SJSA1 (cell line): Measurements from ENCODE around the gene ACRBP. TPM values are rescaled to one million over a fixed set of nuclear protein-coding genes. Genes with fewer than 3 reads are reported as not detected.

Experiments used
- DNase-seq, 2 experiments: peaks; one replicate each; pipeline ENCODE4 v3.0.0-alpha.2; 2015 to 2020; ENCODE audit warnings: low spot score in 2 of 2, low read depth in 1 of 2
- H3K27ac ChIP-seq: fragments of 250-450 bp; sonication (Bioruptor Pico); 2 replicates; pipeline ENCODE4 v1.5.1; 2020; ENCODE audit warnings: mild to moderate bottlenecking, moderate library complexity
- H3K27me3 ChIP-seq: fragments of 250-450 bp; sonication (Bioruptor Pico); replicated peaks from 2 replicates; pipeline ENCODE4 v1.5.1; 2020; ENCODE audit warnings: mild to moderate bottlenecking, moderate library complexity
- H3K36me3 ChIP-seq: fragments of 250-450 bp; sonication (Bioruptor Pico); 2 replicates; pipeline ENCODE4 v1.5.1; 2020; ENCODE audit warnings: mild to moderate bottlenecking
- H3K4me1 ChIP-seq: fragments of 250-450 bp; sonication (Bioruptor Pico); replicated peaks from 2 replicates; pipeline ENCODE4 v1.6.1; 2021; ENCODE audit warnings: mild to moderate bottlenecking
- H3K4me3 ChIP-seq: fragments of 250-450 bp; sonication (Bioruptor Pico); 2 replicates; pipeline ENCODE4 v1.5.1; 2020; ENCODE audit warnings: mild to moderate bottlenecking
- H3K9me3 ChIP-seq: fragments of 250-450 bp; sonication (Bioruptor Pico); replicated peaks from 2 replicates; pipeline ENCODE4 v1.5.1; 2020; ENCODE audit warnings: mild to moderate bottlenecking
- total RNA-seq: library from RNA; depleted of rRNA; stranded (reverse); fragments of >200 nt; shearing (Covaris generic); gene quantifications from 2 replicates; pipeline ENCODE4 v1.2.3, GENCODE V29; 2014

Gene ACRBP
- total RNA-seq, 1 experiment from 2014 or later: not detected

DNA sequence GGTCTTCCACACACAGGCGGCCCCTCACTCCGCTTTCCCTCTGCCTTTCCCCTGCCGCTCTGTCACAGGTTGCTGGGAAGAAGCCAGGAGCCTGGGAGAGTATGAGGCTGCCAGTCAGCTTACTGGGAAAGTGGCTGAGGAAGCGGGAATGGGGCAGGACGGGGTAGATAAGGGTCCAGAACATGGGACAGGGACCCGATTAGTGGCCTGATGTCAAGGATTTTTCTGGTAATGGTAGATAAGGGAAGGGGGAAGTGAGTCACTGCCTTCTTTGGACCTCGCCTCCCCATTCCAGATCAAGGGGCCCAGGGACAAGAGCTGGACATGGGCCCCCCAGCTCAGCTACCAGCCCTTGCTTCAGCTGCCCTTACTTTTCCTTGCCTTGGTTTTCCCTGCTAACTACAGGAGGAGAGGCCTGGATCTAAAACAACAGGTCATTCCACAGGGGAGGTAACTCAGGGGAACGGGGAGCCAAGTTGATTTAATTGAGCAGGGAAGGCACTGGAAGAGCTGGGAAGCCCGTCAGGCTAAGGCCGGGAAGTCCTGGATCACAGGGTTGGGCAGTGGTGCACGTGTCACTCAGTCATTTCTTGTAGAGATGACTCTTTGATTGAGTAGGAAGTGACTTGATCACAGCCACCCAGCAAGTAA, 8.0 kb downstream of the ACRBP start:
- DNase-seq: no peak
- Histone ChIP-seq H3K9me3 (no peaks in the 10 kb centered on the region), H3K36me3 (no peaks in the 10 kb centered on the region), H3K27me3 (no peaks in the 10 kb centered on the region), H3K4me1 (peaks cover 3% of the 10 kb centered on the region; the same call in 1 of the 2 replicates), H3K27ac (no peak overlapping the region), H3K4me3 (no peak overlapping the region)

- Histone ChIP-seq H3K4me1 (peaks cover 3% of the 10 kb centered on the region; the same call in 1 of the 2 replicates), H3K36me3 (no peaks in the 10 kb centered on the region), H3K27me3 (no peaks in the 10 kb centered on the region), H3K27ac (no peak overlapping the region), H3K9me3 (no peaks in the 10 kb centered on the region), H3K4me3 (no peak overlapping the region)
- no peak for DNase-seq
These were observed 8.9 kb downstream of the ACRBP start for GRCh38 chr12:6638305-6638704.

DNA sequence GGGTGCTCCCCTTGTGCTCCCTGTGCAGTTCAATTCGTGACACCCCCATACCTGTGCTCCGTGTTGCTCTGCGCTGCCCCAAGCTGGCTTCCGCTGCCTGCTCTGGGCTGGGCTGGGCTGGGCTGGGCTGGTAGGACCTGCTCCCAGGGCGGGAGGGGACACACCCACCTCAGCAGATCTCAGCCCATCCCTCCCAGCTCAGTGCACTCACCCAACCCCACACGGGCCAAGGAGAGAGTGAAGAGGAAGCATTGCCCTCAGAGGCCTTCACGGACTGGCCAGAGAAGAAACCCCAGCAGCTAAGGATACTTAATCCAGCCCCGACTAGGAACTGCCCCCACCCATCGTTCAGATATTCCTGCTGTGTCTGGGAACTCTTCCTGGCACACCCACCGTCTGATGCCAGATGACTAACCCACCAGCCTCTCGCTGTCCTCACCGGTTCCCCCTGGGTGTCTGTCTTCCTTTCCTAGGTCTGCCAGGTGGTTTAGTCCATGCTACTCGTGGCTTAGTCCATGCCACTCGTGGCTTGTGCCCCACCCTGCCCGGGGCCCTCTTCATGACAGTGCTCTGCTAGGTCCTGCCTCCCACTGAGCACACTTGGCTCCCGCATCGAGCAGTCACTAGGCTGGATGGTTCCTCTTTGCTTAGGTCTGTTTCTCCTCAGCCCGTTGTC, 11.2 kb downstream of the ACRBP start, which contains the start of gene LPAR5:
Gene LPAR5, minus strand, starts transcription at position 104 of the 676 bp plus-strand sequence. CDS start 14,711 bp downstream, outside the sequence.
- Histone ChIP-seq H3K4me3 (no peak within 1 kb of the TSS), H3K4me1 (peaks cover 3% of the 10 kb centered on the region; the same call in 1 of the 2 replicates)
- no peak for DNase-seq

DNA sequence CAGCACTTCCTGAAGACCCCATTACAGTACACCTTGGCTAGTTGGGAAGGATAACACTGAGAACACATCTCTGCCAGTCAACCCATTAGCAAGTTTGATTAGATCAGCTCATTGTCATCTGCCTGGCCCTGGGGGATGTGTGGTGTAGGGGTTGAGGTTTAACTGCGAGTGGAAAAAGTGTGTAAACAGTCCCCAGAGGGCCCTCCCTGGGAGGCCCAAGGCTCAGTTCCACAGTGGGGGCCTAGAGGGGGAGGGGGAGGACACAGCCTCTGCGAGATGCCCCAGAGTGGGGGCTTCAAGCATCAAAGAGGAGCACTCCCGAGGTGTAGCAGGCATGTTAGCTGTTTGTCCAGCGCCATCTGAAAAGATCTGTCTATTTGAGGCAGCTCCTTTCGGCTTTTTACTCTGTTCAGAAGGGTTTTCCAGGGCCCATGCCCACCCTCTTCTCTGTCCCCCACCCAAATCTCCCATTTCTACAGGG, 11.8 kb downstream of the ACRBP start:
- Histone ChIP-seq H3K27ac (no peak overlapping the region), H3K9me3 (no peaks in the 10 kb centered on the region), H3K4me3 (no peak overlapping the region), H3K27me3 (no peaks in the 10 kb centered on the region), H3K36me3 (no peaks in the 10 kb centered on the region), H3K4me1 (peaks cover 3% of the 10 kb centered on the region; the same call in 1 of the 2 replicates)
- no peak for DNase-seq

More for the DNA sequence above, 11.2 kb downstream of the ACRBP start, which contains the start of gene LPAR5:
- Histone ChIP-seq H3K9me3 (no peaks in the 10 kb centered on the region), H3K36me3 (no peaks in the 10 kb centered on the region), H3K27ac (no peak within 1 kb of the TSS), H3K27me3 (no peaks in the 10 kb centered on the region)

GRCh38 chr12:6632026-6632983, 14.9 kb downstream of the ACRBP start:
- DNase-seq: no peak
- Histone ChIP-seq H3K4me1 (peaks cover 3% of the 10 kb centered on the region; the same call in 1 of the 2 replicates), H3K4me3 (no peak overlapping the region), H3K27me3 (no peaks in the 10 kb centered on the region), H3K27ac (no peak overlapping the region), H3K36me3 (no peaks in the 10 kb centered on the region), H3K9me3 (no peaks in the 10 kb centered on the region)

- Histone ChIP-seq H3K4me1 (peaks cover 3% of the 10 kb centered on the region; the same call in 1 of the 2 replicates), H3K4me3 (no peak overlapping the region), H3K9me3 (no peaks in the 10 kb centered on the region), H3K36me3 (no peaks in the 10 kb centered on the region), H3K27me3 (no peaks in the 10 kb centered on the region), H3K27ac (no peak overlapping the region)
- DNase-seq: no peak
These were observed 15.7 kb downstream of the ACRBP start for GRCh38 chr12:6631549-6631961.

- Histone ChIP-seq H3K4me3 (no peak overlapping the region), H3K4me1 (peaks cover 3% of the 10 kb centered on the region; the same call in 1 of the 2 replicates), H3K27ac (no peak overlapping the region), H3K27me3 (no peaks in the 10 kb centered on the region), H3K9me3 (no peaks in the 10 kb centered on the region), H3K36me3 (no peaks in the 10 kb centered on the region)
- no peak for DNase-seq
These were observed 16.5 kb downstream of the ACRBP start for GRCh38 chr12:6630736-6631135.

DNA sequence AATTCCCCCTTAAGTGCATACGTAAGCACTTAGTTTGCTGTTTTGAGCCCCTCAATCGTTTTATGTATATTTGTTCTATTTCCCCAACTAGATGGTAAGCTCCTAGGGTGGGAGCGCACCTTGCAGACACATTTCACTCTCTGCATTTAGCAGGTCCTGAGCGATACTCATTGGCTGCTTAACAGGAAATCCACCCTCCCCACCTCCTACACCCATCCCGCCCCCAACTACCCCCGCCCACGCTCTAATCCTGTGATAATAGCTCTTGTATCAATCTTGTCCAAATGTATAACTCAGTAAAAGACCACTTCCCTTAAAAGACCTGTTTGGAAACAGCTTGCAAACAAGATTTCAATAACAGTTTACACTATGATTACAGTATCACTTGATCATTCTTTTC, 19.6 kb downstream of the ACRBP start:
- H3K27ac ChIP-seq: no peak overlapping the region
- DNase-seq: no peak
- no peaks in the 10 kb centered on the region for H3K4me1 ChIP-seq
- H3K4me3 ChIP-seq: no peak overlapping the region
- no peaks in the 10 kb centered on the region for H3K27me3 ChIP-seq
- H3K9me3 ChIP-seq: no peaks in the 10 kb centered on the region
- H3K36me3 ChIP-seq: no peaks in the 10 kb centered on the region

DNA sequence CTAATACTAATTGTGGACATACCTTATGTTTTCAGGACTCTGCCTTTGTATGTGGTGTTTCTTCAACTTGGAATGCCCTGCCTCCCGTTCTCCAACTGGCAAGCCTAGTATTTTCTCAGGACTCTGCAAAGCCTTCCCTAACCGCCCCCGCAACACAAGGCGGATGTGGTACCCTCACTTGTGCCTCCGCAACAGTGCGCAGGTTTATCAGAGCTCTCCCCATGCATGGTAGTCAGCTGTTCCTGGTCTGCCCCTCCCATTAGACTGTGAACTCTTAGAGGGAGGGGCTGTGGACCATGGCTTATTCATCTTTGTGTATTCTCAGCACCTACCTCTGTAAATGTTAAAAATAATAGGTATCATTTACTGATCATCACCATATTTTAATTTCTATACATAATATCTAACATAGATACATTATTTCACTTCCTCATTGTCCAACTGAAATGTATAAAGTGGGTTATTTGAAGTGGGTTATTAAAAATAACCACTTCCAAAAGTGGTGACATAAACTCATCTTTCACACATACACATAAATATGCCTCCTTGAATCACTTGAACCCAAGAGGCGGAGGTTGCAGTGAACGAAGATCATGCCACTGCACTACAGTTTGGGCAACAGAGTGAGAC, 20.5 kb downstream of the ACRBP start:
- Histone ChIP-seq H3K36me3 (no peaks in the 10 kb centered on the region), H3K4me3 (no peak overlapping the region), H3K27me3 (no peaks in the 10 kb centered on the region), H3K9me3 (no peaks in the 10 kb centered on the region), H3K4me1 (no peaks in the 10 kb centered on the region), H3K27ac (no peak overlapping the region)
- DNase-seq: no peak

DNA sequence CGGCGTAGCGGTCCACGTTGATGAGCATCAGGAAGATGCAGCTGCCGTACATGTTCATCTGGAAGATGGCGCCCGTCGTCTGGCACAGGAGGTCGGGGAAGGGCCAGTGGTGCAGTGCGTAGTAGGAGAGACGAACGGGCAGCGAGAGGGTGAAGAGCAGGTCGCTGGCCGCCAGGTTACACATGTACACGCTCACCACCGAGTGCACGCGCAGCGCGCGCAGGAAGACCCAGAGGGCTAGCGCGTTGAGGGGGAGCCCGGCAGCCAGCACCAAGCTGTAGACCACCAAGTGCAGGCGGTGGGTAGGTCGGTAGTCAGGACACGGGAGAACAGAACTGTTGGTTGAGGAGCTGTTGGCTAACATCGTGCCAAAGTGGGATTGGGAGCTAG, 26.4 kb downstream of the ACRBP start:
- Histone ChIP-seq H3K27ac (no peak overlapping the region), H3K36me3 (no peaks in the 10 kb centered on the region), H3K27me3 (no peaks in the 10 kb centered on the region), H3K4me3 (no peak overlapping the region), H3K4me1 (no peaks in the 10 kb centered on the region), H3K9me3 (no peaks in the 10 kb centered on the region)
- DNase-seq: no peak

- no peak overlapping the region for H3K4me3 ChIP-seq
- DNase-seq: no peak
- no peaks in the 10 kb centered on the region for H3K9me3 ChIP-seq
- H3K36me3 ChIP-seq: no peaks in the 10 kb centered on the region
- no peaks in the 10 kb centered on the region for H3K4me1 ChIP-seq
- H3K27me3 ChIP-seq: no peaks in the 10 kb centered on the region
- no peak overlapping the region for H3K27ac ChIP-seq
These were observed 26.9 kb downstream of the ACRBP start for GRCh38 chr12:6620137-6620884.

- H3K27ac ChIP-seq: no peak overlapping the region
- no peaks in the 10 kb centered on the region for H3K36me3 ChIP-seq
- no peaks in the 10 kb centered on the region for H3K27me3 ChIP-seq
- H3K9me3 ChIP-seq: no peaks in the 10 kb centered on the region
- DNase-seq: no peak
- H3K4me3 ChIP-seq: no peak overlapping the region
- H3K4me1 ChIP-seq: peaks cover 8% of the 10 kb centered on the region
These were observed 28.6 kb downstream of the ACRBP start for GRCh38 chr12:6618483-6619225.
